Posterior vena cava (tissue), 2 donors: ENCODE data around the gene PDE6G. TPM values are rescaled to one million over a fixed set of nuclear protein-coding genes. Genes with fewer than 3 reads are reported as not detected.

ENCODE experiments used
- DNase-seq: peaks from one replicate; pipeline ENCODE4 v3.0.0-alpha.2; 2020; ENCODE audit warnings: low spot score
- intact Hi-C, 2 donors: fragments of 100-400 bp; cut with DNase I; formaldehyde crosslinking; loops; one replicate each; pipeline versions ENCODE4 v1.14.1 to v1.14.2; 2022 to 2023
- long read RNA-seq, 2 donors: library from polyadenylated mRNA; unstranded; transcript quantifications; one replicate each; pipeline ENCODE4 v2.0.0, GENCODE V29; 2020 to 2021
- total RNA-seq, 2 donors: library from RNA; stranded (reverse); fragmentation: NEBNext Ultra II Directional; extraction: Animal tissue kit (Norgen Biotek cat#: 25700); gene quantifications; one replicate each; pipeline ENCODE4 v1.2.1, GENCODE V29; 2021
- donor health status: DM: yes; HTN: yes; CAD: no.
- donor health status: DM: yes; HTN: yes; CAD: no.

PDE6G gene
- not detected for total RNA-seq
- long read RNA-seq, donor 1, result 0 reads
- long read RNA-seq, donor 2, result 0 reads

DNA sequence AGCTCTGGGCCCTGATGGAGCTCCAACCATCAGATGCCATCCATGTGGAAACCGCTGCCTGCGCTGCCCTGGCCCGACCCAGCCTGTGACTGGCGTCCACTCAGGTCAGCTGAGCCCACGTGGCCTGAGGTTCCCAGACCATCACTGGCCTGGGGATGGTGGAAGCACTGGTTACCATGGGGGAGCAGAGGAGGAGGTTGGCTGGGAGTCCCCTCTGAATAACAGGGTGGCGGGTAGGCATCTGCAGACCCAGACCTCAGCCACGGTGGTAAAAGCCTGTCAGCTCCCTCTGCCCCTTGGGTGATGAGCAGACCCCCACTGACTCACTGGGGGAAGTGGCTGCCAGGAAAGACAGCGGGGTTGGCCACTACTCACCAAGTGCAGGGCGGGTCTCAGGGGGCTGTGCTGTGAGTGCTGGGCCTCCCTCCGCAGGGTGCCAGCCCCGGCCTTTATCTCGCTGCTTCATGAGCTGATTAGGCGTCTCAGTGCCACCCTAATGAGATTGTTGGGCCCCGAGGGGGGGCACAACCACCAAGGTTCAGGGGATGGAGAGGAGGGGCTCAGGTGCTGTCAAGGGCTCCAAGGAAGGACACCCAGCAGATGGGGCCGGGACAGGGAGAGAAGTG is at the start of gene PDE6G:
TSS of gene PDE6G (minus strand) at position 425 of the 626 bp plus-strand sequence. CDS start 3,237 bp downstream, outside the sequence.
- intact Hi-C loops, result no loop called here

DNA sequence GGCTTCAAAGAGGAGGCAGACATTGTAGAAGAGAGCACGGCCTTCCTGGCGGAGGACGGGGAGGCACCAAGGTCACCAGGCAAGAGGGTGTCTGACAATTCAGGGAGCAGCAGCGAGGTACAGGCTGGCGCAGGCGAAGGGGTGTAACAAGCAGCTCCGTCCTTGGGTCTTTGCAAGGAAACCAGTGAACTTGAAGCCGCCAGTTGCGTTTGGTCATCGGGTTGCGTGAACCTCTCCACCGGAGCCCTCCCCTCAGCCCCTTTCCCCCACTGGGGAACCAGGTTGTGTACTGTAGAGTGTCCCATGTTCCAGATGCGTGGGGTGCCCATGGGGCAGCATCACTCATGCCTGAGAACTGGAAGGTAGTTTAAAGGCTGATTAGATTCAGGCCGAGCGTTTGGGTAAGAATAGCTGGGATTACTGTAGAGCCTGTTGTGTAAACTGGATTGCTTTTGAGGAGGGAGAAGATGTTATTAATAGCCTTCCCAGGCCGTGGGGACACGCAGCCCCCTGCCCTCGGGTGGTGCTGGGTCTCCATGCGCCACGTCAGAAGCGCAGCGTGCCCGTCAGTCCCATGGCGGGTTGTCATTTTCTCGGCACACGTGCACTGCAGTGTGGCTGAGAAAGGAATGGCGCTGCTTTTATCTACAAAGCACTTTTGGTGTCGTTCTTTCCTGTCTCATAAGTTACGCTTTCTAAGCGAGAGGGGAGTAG is 49.3 kb upstream of the PDE6G start:
- DNase-seq, result no peak
- intact Hi-C loops, result no loop called here

More for the DNA sequence above, at the start of gene PDE6G:
- no peak for DNase-seq

GRCh38 chr17:81703747-81704654 is 47.7 kb upstream of the PDE6G start:
- DNase-seq, result no peak
- intact Hi-C loops, result no loop called here

DNA sequence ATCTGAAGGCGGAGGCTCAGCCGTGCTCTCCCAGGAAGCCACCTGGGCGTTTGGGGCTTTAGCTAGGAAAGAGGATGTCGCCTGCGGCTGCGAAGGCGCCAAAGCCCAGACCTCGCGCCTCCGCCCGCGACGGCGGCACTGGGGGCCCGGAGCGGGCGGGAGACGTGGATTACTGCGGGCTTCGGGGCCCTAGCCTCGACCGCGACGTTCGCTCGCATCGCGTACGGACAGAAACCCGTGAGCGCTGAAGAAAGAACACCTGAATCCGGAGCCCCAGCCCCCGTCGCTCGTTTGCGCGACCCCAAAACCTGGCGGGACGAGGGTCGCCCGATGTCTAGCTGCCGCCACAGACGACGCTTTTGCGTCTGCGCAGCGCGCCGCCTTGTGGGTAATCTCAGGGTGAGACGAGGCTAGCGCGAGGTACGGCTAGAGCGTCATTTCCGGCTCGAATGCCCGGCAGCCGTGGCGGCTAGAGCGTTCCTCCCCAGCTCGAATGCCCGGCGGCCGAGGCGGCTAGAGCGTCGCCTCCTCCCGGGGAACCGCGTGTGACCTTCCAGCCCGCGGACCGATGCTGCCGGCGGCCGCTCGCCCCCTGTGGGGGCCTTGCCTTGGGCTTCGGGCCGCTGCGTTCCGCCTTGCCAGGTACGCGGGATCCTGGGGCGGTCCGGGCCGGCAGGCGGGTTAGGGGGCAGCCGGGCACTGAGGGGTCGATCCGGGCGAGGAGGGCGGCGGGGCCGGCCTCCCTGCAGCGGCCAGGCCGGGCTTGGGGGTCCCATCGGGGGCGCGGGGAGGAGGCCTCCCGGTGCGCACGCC is 46.8 kb upstream of the PDE6G start, which contains the start of gene MRPL12:
TSS of gene MRPL12 (plus strand) at position 434 of the 813 bp plus-strand sequence. CDS start at position 569, 135 bp downstream.
- peak; percentile 98 for DNase-seq
- intact Hi-C loops, result no loop called here

DNA sequence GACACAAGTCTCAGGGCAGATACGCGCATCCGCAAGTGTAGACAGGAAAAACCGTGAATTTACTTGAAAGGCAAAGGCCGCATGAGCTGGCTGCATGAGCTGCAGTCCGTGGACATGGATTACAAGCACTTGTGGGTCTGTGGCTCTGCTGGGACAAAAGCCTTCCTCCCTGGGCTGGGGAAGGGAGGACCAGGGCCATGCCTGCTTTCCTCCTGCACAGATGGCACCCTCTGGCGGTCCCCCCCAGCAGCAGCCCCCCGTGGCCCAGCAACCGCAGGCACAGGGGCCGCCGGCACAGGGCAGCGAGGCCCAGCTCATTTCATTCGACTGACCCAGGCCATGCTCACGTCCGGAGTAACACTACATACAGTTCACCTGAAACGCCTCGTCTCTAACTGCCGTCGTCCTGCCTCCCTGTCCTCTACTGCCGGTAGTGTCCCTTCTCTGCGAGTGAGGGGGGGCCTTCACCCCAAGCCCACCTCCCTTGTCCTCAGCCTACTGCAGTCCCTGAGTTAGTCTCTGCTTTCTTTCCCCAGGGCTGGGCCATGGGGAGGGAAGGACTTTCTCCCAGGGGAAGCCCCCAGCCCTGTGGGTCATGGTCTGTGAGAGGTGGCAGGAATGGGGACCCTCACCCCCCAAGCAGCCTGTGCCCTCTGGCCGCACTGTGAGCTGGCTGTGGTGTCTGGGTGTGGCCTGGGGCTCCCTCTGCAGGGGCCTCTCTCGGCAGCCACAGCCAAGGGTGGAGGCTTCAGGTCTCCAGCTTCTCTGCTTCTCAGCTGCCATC is 45.1 kb upstream of the PDE6G start:
- no peak for DNase-seq
- intact Hi-C loops, result no loop called here

GRCh38 chr17:81700353-81701287 is 44.3 kb upstream of the PDE6G start:
- intact Hi-C loops, result no loop called here

DNA sequence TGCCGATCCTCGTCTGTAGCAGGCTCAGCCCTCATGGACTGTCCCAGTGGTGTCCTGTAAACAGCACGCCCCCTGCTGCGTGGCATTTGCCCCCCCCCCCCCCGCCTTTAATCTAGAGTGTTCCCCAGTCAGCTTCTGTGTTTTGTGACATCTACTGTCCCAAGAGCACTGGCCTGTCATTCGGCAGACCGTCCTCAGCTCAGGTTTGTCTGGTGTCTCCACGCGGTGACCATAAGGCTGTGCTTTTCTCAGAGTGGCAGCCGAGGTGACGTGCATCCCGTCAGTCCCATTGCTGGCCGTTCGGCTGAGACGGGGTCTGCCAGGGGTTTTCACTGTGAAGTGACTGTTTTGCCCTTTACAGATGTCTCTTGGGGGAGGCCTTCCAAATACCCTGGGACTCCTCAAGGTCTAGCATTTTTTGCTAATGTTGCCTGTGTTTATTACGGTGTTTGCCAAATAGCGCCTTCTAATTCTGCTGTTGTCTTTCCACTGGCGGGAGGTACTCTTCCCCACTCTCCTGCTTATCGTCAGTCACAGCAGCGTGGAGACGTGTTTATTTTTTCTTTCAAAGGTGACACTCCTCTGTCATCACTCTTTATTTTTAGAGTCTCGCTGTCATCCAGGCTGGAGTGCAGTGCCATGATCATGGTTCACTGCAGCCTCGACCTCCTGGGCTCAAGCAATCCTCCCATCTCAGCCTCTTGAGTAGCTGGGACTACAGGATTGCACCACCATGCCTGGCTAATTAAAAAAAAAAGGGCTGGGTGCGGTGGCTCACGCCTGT is 41.1 kb upstream of the PDE6G start:
- intact Hi-C loops, result no loop called here
- DNase-seq, result no peak

More at GRCh38 chr17:81700353-81701287, 44.3 kb upstream of the PDE6G start:
- DNase-seq, result no peak

GRCh38 chr17:81696218-81696941 is 40.0 kb upstream of the PDE6G start:
- DNase-seq, result no peak
- intact Hi-C loops, result no loop called here

GRCh38 chr17:81695801-81696200 is 39.5 kb upstream of the PDE6G start:
- DNase-seq, result no peak
- intact Hi-C loops, result no loop called here

DNA sequence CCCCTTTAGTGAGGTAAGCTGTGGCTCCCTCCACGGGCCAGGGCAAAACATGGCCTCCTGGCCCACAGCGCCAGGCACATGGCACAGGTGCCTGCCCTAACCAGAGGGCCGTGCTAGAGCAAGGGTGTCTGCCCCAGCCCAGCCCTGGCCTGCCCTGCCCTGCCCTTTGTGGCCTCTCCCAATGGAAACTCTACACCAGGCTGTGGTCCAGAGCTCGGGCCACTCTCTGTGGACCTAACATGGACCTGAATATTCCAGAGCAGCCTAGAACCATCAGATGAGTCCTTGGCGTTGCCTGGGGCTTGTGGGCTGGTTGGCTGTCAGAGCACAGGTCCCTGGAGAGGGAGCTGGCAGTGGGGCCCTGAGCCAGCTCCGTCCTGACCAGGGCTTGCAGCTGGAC is 38.9 kb upstream of the PDE6G start:
- no peak for DNase-seq
- intact Hi-C loops, result no loop called here

GRCh38 chr17:81694810-81695209 is 38.5 kb upstream of the PDE6G start:
- no peak for DNase-seq
- intact Hi-C loops, result no loop called here

DNA sequence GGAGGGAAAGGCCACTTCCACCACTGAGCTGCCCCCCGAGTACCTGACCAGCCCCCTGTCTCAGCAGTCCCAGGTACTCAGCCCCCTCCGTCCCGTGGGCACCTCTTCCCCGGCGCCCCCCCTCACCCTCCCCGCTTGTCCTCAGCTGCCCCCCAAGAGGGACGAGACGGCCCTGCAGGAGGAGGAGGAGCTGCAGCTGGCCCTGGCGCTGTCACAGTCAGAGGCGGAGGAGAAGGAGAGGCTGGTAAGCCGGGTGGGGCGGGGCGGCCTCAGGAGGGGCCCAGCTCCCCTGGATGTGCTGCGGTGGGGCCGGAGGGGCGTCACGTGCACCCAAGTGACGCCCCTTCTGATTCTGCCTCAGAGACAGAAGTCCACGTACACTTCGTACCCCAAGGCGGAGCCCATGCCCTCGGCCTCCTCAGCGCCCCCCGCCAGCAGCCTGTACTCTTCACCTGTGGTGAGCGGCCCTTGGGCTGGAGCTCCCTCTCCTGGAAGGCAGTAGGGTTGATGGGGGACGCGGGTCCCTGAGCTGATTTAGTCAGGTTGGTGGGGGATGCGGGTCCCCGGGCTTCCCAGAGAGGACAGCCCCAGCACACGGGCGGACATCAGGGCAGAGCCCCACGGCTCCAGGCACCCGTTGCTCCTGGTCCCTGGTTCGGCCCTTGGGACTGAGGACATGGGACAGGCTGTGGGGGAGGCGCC is 37.3 kb upstream of the PDE6G start:
- intact Hi-C loops, result no loop called here

GRCh38 chr17:81691608-81692007 is 35.3 kb upstream of the PDE6G start:
- DNase-seq, result no peak
- intact Hi-C loops, result no loop called here

More for the DNA sequence above, 37.3 kb upstream of the PDE6G start:
- DNase-seq, result no peak

DNA sequence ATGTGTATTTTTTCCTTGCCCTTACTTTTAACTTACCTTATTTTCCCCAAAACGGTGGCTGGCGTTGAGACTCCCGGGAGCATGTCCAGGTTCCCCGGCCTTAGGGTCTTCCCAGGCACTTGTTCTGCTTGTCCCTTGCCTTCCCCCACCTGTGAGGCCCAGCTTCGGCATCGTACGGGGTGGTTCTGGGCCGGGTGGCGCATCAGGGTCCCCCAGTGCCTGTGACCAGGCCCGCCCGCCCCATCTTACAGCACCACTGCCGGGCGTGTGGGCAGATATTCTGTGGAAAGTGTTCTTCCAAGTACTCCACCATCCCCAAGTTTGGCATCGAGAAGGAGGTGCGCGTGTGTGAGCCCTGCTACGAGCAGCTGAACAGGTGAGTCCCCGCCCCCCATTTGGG is 34.9 kb upstream of the PDE6G start:
- DNase-seq, result no peak
- intact Hi-C loops, result no loop called here

GRCh38 chr17:81690549-81690948 is 34.2 kb upstream of the PDE6G start:
- DNase-seq, result no peak
- intact Hi-C loops, result no loop called here
